Measurements from ENCODE around the gene PIAS2. TPM values are rescaled to one million over a fixed set of nuclear protein-coding genes. Genes with fewer than 3 reads are reported as not detected.

Gene PIAS2
- total RNA-seq, 1 experiment from 2014 or later: 72.8 TPM

GRCh38 chr18:46886893-46887292 lies 30.4 kb downstream of the PIAS2 start:
- no peaks in the 10 kb centered on the region for H3K27me3 ChIP-seq (replicated peaks; ENCODE audit: insufficient read depth, low read depth, low read length, poor library complexity)
- intact Hi-C loops (cut with micrococcal nuclease; ENCODE audit: unreplicated experiment): no loop called here
- no peak for DNase-seq (ENCODE audit: low spot score)
- H3K27ac ChIP-seq (ENCODE audit: low read depth, low read length, poor library complexity, severe bottlenecking): no peak overlapping the region
- TF ChIP-seq EZH2 (IDR thresholded peaks at IDR 0.05; ENCODE audit: borderline replicate concordance, low read depth, low read length, poor library complexity, severe bottlenecking): no peak
- no peak for TF ChIP-seq CTCF (conservative IDR thresholded peaks at IDR 0.05; ENCODE audit: low read depth, low read length)
- BruUV-seq (replicated peaks): no TSS peak
- H3K4me3 ChIP-seq (ENCODE audit: low read depth, low read length, poor library complexity, severe bottlenecking): no peak overlapping the region
- H3K36me3 ChIP-seq (ENCODE audit: insufficient read depth, low read length, poor library complexity, severe bottlenecking): peaks cover 37% of the 10 kb centered on the region
- ChIA-PET CTCF (no interaction called here), POLR2A (ENCODE audit: low non-redundant PET) (no interaction called here)
- H3K4me1 ChIP-seq (ENCODE audit: insufficient read depth, low read length, poor library complexity, severe bottlenecking): peaks cover 17% of the 10 kb centered on the region
- peaks cover 25% of the 10 kb centered on the region for H3K9me3 ChIP-seq (ENCODE audit: low read depth, low read length, poor library complexity, severe bottlenecking)

GRCh38 chr18:46883180-46883579 lies 34.1 kb downstream of the PIAS2 start:
- peak overlapping the region; percentile 60 for H3K27ac ChIP-seq (ENCODE audit: low read depth, low read length, poor library complexity, severe bottlenecking)
- TF ChIP-seq CTCF (conservative IDR thresholded peaks at IDR 0.05; ENCODE audit: low read depth, low read length): no peak
- no peak for TF ChIP-seq EZH2 (IDR thresholded peaks at IDR 0.05; ENCODE audit: borderline replicate concordance, low read depth, low read length, poor library complexity, severe bottlenecking)
- H3K9me3 ChIP-seq (ENCODE audit: low read depth, low read length, poor library complexity, severe bottlenecking): peaks cover 23% of the 10 kb centered on the region
- no peaks in the 10 kb centered on the region for H3K27me3 ChIP-seq (replicated peaks; ENCODE audit: insufficient read depth, low read depth, low read length, poor library complexity)
- intact Hi-C loops (cut with micrococcal nuclease; ENCODE audit: unreplicated experiment): no loop called here
- peak overlapping the region; percentile 10 for H3K4me3 ChIP-seq (ENCODE audit: low read depth, low read length, poor library complexity, severe bottlenecking)
- ChIA-PET CTCF (no interaction called here), POLR2A (ENCODE audit: low non-redundant PET) (no interaction called here)
- peaks cover 22% of the 10 kb centered on the region for H3K36me3 ChIP-seq (ENCODE audit: insufficient read depth, low read length, poor library complexity, severe bottlenecking)
- DNase-seq (ENCODE audit: low spot score): no peak
- H3K4me1 ChIP-seq (ENCODE audit: insufficient read depth, low read length, poor library complexity, severe bottlenecking): peaks cover 22% of the 10 kb centered on the region
- BruUV-seq (replicated peaks): no TSS peak

GRCh38 chr18:46877329-46877987 lies 39.8 kb downstream of the PIAS2 start:
- no peak for DNase-seq (ENCODE audit: low spot score)
- intact Hi-C loops (cut with micrococcal nuclease; ENCODE audit: unreplicated experiment): no loop called here
- BruUV-seq (replicated peaks): no TSS peak
- peaks cover 29% of the 10 kb centered on the region for H3K9me3 ChIP-seq (ENCODE audit: low read depth, low read length, poor library complexity, severe bottlenecking)
- CTCF ChIA-PET: no interaction called here
- H3K4me3 ChIP-seq (ENCODE audit: low read depth, low read length, poor library complexity, severe bottlenecking): no peak overlapping the region
- peaks cover 10% of the 10 kb centered on the region for H3K4me1 ChIP-seq (ENCODE audit: insufficient read depth, low read length, poor library complexity, severe bottlenecking)
- TF ChIP-seq EZH2 (IDR thresholded peaks at IDR 0.05; ENCODE audit: borderline replicate concordance, low read depth, low read length, poor library complexity, severe bottlenecking) (no peak), CTCF (conservative IDR thresholded peaks at IDR 0.05; ENCODE audit: low read depth, low read length) (no peak)
- POLR2A ChIA-PET (ENCODE audit: low non-redundant PET): no interaction called here
- H3K27me3 ChIP-seq (replicated peaks; ENCODE audit: insufficient read depth, low read depth, low read length, poor library complexity): no peaks in the 10 kb centered on the region
- no peak overlapping the region for H3K27ac ChIP-seq (ENCODE audit: low read depth, low read length, poor library complexity, severe bottlenecking)
- H3K36me3 ChIP-seq (ENCODE audit: insufficient read depth, low read length, poor library complexity, severe bottlenecking): peaks cover 24% of the 10 kb centered on the region
